Measurements from ENCODE around the gene DNAJA3.
"Not testable (repeated sequence)": the region's sequence is repeated elsewhere in the genome, so short reads cannot be mapped to it uniquely, and the experiment has no call there.

DNAJA3 gene

DNA sequence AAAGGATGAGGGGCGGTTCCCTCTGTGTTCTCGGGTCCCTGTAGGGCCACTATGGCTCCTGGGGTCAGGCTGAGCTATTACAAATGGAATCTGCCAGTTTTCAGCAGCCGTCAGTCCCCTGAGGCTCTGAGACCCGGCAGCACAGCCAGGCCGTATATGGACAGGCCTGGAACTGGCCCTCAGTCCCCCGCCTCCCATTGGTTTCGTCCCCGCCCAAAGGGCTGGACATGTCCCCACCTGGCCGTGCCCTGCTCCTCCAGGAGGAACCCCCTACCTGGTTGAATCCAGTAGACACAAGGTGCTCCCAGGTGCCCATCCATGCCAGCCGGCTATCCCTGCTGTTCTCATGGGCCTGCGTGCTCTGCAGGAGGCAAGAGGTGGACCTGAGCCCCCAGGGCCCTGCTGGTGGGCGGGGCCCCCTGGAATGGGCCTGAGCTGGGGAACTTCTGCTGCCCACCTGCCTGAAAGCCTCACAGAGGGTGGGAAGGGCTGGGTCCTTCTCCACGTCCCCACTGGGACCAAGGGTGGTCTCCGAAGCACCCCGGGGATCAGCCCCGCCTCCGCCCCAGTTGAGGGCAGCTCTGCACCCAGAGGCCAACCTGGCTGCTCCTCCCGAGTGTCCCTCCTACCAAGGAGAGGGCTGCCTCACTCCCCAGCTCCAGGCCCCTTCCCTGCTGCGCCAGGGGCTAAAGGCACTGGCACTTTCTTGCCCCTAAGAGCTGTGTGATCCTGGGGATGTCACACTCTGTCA is 37.2 kb upstream of the DNAJA3 start:
- no peak for DNase-seq

DNA sequence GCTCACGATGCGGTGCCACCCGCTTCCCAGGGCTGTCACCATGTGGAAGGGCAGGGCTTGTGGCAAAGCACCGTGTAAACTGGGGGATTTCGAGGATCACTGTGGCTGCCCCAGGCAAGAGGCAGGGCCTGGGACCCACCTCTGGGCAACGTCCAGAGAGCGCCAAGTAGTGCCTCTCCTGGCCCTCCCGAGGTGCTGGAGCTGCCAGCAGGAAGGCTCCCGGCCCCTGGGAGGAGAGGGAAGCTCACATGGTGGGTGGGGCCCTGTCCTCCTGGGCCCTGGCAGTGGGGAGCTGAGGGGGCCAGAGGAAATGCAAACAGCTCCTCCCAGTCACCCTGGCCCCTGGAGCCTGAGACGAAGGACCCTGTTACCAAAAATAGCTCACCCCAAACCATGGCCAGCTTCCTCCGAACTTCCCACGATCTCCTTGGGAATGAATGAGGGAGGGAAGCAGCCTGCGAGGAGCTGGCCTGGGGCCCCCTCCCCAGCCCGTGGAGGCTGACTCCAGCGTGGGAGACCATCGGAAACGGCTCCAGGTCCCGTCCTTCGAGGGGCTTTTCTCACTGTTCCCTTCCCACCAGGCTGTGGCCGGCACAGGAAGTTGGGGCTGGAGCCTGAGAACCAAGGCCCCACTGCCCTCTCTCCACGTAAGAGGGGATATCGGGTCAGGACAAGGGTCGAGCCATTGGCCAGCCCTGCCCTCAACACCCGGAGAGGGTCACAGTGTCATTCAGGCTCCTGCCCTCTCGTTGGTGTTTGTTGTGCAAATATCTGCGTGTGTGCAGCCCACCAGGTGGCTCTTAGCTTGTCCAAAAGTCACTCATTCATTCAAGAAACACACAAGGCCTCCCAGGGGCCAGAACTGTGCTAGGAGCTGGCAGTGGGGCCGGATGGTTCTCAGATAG is 36.4 kb upstream of the DNAJA3 start:
- no peak for DNase-seq

DNA sequence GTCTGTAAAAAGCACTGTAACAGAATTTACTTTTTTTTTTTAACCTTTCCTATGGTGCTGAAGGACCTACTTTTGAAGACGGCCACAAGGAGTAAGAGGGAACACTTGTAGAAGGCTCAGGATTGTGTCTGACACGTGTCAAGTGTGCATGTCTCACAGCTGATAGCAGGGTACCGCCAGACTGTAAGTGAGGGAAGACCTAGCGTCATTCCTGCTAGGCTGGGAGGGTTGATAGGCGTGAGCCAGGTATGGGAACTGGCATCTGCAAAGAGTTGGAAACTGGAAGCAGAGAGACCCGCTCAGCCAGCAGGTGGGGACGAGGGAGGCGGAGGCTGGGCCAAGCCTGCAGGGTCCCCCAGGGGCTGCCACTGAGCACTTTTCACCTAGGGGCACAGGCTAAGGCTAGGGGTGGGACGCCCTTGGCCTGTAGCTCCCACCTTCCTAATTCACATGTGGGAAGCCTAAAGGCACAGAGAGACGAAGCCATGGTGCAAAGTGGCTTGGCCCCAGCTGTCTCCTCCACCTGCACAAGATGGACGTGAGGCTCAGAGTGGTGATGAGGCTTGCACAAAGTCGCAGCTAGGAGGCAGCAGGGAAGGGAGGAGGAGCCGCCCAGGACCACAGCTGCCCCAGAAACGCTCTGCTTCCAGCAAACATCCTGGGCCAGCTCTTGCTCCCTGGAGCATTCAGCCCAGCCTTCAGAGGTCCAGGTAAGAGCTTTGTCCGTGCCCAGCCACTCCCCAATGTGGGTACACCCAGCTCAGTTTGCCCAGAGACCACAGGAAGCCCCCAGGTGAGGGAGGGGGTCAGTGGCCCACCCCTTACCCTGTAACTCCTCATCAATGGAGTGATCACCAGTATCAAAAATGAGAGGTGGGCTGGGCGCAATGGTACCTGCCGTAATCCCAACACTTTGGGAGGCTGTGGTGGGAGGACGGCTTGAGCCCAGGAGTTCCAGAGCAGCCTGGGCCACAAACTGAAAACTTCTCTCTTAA is 35.1 kb upstream of the DNAJA3 start:
- no peak for DNase-seq

DNA sequence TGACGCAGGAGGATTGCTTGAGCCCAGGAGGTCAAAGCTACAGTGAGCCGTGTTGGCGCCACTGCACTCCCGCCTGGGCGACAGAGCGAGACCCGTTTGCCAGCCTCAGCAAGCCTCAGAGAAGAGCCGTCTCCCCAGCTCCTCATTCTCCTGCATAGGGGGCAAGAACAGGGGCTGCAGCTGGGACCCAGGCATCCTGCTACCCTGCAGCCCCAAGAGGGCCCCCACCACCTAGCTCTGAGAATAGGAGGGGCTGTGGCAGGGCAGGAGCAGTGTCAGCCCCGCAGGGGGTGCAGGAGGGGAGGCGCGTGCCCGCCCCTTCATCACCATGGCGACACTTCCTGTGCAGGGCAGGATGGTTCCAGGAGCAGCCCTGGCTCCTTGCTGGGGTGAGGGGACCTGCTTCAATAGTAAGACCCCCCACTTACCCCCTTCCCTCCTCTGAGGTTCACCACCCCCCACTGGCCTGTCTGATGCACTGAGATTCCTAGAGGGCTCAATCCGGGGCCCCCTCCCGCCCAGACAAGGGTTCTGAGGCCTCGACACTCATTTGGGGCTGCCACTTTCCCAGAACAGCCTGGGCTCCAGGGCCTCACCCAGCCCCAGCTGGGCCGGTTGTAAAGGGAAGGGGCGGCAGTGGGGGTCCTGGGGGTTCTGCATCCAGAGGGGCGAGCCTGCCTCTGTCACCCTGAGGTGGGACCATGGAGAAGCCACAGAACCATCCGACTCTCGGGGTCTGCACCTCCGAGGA is 33.9 kb upstream of the DNAJA3 start:
- DNase-seq: no peak

DNA sequence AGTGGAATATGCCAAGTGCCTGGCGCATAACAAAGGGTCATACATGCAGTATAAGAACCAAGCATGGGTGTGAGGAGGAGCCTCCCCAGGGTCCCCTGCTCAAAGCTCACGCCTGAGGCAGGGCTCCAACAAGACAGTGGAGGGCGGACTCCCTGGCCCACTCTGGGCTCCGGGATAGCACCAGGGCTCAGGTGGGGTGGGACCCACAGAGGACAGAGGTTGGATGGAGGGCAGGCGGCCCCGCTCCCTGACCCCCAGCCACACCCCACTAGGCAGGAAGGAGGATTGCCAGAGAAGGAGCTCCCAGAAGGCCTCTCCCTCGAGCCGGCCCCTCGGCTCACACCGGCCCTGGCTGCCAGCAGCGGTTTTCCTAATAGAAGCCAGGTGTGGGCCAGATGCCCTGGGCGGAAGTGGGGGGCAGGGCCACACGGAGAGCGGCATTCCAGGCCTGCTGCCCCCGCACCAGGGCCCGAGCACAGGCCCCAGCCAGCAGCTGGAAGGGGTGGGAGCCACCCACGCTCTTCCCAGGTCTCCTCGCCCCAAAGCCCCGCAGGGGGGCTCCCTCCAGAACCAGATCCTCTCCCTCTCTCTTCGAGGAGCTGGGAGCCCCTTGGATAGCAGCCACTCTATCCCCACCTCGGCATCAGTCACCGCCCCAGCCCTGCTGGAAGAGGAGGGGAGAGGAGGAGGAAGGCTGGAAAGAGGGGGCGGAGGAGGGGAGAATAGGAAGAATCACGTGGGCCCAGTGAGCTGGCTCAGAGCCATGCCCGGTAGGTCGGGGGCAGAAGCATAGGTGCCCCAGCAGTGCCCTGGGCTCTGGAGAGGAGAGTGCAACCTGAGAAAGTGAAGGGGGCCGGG is 33.1 kb upstream of the DNAJA3 start:
- no peak for DNase-seq

DNA sequence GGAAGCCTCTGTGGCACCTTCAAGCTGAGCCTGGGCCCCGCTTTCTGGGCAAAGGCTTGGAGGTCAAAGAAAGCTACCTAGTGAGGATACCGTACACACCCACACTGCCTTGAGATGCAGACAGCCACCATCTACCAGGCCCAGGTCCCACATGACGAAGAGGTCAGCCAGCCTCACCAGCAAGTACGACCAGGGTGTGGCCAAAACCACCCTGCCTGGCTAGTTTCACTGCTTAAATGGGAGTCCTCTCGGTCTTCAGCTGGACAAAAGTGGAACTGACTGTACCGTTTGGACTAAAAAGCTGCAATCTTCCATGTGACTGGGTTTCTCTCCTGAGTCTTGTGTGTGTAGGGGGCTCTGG is 32.4 kb upstream of the DNAJA3 start:
- no peak for DNase-seq

DNA sequence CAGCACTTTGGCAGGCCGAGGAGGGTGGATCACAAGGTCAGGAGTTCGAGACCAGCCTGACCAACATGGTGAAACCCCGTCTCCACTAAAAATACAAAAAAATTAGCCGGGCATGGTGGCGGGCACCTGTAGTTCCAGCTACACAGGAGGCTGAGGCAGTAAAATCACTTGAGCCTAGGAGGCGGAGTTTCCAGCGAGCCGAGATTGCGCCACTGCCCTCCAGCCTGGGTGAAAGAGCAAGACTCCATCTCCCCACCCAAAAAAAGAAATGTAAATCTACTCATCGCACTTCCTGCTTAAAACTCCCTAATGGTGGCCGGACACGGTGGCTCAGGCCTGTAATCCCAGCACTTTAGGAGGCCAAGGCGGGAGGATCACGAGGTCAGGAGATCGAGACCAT is 31.8 kb upstream of the DNAJA3 start:
- not testable (repeated sequence) for DNase-seq

DNA sequence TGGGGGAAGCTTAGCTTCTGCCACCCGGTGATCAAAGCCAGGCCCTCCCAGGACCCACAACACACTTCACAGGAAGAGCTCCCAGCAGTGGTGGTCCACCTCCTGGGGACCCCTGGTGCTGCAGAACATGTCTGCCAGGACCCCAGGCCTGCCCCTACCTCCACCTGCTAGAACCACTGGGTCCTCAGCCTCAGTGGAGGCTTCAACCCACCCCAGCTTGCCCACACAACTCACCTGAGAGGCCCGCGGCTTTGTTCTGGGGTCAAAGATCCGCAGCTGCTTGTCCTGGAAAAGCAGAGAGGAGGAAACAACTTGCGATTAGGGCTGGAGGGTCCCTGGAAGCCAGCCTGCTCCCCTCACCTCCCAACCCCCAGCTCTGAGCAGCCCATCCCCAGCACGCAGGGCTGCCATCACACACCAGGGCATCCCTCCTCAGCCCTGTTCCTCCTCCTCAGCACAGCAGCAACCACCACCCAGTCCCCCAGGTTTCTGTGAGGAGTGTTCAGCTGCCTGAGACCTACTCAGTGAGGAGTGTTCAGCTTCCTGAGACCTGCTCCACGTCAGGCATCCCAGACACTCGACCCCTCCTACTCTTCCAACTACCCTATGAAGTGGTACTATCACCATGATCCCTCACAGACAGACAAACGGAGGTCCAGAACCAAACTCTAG is 30.5 kb upstream of the DNAJA3 start:
- no peak for DNase-seq

DNA sequence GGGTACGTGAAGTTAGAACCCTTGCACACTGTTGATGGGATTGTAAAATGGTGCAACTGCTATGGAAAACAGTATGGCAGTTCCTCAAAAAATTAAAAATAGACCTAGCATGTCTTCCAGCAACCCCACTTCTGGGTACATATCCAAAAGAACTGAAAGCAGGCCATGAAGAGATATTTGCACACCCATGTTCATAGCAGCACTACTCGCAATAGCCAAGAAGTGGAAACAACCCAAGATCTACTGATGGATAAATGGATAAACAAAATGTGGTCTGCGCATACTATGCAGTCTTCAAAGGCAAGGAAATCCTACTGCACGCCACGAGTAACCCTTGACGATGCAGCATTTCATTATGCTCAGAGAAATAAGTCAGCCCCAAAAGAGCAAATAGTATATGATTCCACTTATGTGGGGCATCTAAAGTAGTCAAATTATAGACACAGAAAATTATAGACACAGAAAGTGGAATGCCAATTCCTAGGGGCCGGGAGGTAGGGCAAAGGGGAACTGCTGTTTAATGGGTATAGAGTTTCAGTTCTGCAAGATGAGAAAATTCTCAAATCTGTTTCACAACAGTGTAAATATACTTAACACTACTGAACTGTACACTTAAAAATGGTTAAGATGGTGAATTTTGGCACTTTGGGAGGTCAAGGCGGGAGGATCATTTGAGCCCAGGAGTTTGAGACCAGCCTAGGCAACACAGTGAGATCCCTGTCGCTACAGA is 26.5 kb upstream of the DNAJA3 start:
- DNase-seq: no peak

DNA sequence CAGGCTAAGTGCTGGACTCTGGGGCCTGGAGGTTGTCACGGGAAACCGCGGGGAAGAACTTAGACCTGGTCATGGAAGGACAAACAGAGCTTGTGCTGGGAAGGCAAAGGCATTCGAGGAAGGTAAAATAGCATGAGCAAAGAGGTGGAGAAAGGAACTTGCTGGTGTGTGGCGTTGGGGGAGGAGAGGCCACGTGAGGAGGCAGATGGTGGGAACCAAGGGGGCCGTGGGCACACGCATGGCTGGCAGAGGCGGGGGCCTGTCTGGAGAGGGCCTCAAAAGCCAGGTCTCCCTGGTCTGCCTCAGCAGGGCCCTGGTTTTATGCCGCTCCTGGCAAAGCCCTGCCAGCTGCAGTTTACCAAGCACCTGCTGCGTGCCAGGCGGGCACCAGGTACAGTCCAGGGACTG is 24.6 kb upstream of the DNAJA3 start:
- DNase-seq: no peak

DNA sequence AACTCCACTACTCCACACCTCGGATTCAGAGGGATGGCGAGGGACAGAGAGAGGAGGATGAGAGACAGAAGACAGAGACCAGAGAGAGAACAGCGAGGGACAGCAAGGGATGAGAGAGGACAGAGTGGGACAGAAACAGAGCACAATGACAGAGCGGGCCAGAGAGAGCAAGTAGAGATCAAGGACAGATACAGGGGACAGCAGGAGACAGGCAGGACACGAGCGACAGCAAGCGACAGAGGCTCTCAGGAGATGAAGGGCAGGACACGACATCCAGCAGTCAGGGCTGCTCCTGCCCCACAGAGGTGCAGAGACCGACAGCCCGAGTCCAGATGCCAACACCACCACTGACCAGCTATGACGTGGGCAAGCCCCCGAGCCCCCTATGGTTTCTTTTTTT is 24.2 kb upstream of the DNAJA3 start:
- DNase-seq: no peak

DNA sequence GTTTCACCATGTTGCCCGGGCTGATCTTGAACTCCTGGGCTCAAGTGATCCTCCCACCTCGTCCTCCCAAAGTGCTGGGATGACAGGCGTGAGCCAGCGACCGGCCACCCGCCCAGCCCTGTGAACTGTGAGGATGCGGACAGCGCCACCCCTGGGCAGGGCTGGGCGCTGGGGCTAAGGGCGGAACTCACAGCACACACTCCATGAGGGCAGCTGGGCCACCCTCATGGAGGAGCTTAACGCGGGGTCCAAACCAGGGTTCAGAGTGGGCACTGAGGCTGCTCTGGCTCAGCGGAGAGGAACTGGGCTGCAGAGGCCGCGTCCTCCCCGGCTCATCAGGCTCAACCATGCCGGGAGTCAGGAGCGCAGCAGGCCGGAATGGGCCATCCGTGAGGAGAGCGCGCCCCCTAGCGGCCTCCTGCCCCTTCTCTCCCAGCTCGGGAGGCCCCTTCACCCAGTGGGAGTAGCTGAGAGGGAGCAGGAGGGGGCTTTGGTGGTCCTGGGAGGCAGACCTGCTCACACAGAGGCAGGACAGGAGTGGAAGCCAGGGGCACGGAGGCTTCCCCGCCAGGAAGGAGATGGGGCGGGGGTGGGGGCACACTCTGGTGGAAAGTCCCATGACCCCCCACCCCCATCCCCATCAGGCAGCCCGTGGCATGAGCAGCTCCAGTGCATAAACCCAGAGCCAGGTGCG is 23.1 kb upstream of the DNAJA3 start:
- DNase-seq: no peak

DNA sequence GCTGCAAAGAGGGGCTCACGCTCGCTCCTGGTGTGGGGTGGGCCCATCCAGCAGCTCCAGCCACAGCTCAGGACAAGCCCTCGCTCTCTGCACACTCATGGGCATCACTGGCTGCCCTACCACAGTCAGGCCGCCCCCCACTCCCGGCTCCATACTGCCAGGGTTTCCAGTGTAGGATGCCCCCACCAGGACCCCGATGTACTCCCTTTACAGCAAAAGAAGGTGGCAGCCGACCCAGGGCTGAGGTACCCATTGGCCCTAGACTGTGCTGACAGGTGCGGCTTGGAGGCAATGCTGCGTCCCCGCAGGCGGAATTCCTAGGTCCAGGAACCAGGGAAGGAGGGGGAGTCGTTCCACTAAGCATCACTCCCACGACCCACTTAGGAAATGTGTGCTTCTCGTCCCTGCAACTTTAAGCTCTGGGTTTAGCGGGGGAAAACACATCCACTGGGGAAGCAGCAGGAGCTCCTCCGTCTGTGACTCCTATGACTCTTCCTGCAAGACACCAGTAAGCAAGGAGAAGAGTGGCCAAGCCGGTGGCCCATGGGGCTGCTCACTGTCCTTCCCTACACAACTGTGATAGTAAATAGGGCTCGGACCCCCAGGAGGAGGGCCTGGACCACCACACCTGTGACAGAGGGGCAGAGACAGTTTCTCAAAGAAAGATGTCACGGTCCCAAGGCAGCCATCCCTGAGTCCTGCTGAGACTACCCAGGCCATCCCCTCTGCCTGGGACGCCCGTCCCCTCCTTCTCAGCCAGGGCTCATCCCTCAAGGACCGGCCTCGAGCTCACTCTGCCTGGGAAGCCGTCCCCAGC is 22.3 kb upstream of the DNAJA3 start:
- no peak for DNase-seq

DNA sequence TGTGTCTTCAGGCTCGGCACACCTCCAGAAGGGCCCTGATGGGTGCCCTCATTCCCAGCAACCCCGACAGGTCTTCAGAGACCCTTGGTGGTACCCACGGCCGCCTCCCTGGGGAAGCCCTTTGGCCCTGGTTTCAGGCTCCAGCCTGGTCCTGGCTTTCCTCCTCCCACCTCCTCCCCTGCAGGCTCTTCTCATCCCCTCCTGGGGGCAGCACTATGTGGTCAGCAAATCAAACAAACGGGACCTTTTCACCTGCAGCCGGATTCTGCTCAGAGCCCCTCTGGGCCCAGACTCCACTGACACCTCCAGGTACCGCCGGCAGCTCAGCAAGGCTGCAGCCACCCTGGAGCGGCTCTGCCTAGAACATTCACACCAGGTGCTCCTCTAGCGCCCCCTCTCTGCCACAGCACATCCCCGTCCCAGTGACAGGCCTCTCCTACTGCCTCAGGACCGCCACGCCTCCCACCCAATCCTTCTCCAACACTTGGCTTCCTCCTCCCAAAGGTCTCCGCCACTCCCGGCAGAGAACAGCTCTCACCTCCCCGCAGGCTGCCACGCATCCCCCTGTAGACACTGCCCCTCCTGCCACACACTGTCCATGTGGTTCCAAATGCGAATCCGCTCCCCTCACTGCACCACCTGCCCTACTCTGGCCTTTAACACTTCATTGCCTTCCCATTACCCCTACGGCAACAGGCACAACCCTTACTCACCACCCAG is 21.3 kb upstream of the DNAJA3 start:
- DNase-seq: no peak

DNA sequence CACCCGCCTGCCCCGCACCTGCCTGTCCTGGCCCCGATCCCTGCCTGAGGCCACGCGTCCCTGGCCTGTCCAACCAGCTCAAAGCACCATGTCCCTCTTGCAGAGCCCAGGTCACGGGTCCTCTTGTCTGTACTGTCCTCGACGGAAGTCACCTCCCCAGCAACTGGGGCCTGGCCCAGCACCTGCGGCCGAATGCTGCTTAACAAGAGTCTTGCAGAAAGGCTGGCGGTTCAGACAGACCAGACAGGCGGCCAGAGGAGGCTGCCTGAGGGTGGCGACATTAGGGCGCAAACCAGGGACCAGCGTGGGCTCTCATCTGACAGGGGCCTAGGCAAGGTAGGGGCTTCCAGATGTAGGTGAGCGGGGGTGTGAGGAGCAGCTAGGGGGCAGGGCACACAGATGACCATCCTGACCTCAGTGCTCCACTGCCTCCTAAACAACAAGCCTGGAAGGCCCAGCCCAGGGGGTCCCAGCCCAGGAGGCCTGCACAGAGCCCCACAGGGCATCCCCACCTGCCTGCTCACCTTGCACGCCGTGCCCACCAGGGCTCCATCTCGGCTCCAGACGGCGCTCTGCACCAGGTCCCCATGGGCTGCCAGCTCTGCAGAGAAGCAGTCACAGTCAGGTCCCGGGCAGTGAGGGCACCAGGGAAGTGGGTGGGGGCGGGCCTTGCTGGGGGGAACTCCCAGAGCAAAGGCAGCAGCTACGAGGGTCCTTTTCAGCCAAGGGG is 20.5 kb upstream of the DNAJA3 start:
- DNase-seq: no peak

DNA sequence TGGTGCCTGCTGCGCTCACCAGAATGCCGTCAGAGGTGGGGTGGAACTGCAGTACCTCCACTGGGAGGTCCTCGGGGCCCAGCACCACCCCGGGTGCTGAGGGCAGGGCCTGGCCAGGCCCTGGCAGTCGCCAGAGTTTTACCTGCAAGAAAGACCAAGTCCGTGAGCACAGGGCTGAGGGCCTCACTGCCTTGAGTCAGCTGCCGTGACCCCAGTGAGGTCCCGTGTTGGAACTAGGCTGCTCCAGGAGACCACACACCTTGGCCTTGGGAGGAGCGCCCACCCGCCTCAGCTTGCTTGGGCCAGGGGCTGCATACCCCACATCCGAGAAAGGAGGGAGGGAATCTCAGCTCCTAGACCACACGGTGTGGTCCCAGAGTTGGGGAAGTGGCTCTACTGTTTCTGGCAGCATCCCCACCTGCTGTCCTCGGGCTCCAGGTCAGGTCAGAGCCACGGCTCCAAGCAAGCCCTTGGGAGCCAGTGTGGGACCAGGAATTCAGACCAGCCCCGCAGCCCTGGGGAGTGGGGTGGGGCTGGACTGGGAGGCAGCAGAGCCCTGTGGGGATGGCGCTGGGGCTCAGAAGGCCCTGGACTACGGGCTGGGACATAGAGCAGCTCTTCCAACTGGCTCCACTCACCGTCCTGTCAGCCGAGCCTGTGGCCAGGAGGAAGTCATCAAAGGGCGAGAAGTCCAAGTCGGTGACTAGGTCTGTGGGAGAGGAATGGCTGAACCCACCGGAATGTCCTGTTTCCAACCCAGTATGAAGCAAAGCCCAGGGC is 17.9 kb upstream of the DNAJA3 start:
- no peak for DNase-seq

All from NCI-H2081 treated with DMSO at 0.1 percent for 48 hours (cell line).